GM21447 (cell line): ENCODE measurements around the gene KLK12.
"Not testable (repeated sequence)": the region's sequence is repeated elsewhere in the genome, so short reads cannot be mapped to it uniquely, and the experiment has no call there.

Experiments
- ATAC-seq: cut with Tn5 transposase; IDR thresholded peaks from one replicate; pipeline ENCODE4 v1.9.1; 2021; ENCODE audit not compliant: unreplicated experiment

Gene KLK12

DNA sequence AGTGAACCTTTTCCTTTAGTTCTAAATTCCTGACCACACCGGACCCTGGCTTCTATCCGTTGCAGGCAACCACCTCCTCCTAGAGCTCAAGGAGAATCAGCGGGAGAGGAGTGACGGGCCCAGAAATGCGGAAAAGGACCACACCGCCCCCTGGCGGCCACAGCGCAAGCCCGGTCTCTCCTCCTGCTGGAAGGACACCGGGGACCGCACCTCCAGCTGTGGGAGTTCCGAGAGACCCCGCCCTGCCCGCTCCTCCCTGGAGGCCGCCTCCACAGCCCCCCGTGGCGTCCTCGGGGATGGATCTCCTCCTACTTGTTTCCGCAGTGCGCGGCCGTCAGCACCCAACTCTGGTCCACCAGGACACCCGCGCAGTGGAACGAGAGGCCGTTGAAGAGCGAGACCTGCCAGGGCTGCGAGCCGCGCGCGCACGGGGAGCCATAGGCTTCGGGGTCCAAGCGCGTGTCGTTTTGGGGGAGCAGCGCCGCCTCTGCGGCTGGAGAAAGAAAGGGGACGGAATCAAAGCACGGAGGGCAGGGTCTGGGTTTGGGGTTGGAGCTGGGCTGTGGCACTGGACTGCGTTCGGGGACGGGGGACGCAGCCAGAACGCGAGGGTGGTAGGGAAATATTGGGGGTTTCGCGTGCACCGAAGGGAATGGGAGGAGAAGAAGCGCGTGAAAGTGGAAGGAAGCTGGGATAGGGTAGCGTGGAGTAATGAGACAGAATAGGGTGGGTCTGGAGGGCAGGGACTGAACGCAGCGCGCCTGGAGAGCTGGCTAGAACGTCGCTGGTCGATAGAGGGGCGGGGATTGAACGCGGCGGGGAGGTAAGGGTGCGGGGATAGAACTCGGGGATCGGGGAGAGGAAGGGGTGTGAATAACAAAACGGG, 17.8 kb downstream of the KLK12 start:
- no peak for ATAC-seq

DNA sequence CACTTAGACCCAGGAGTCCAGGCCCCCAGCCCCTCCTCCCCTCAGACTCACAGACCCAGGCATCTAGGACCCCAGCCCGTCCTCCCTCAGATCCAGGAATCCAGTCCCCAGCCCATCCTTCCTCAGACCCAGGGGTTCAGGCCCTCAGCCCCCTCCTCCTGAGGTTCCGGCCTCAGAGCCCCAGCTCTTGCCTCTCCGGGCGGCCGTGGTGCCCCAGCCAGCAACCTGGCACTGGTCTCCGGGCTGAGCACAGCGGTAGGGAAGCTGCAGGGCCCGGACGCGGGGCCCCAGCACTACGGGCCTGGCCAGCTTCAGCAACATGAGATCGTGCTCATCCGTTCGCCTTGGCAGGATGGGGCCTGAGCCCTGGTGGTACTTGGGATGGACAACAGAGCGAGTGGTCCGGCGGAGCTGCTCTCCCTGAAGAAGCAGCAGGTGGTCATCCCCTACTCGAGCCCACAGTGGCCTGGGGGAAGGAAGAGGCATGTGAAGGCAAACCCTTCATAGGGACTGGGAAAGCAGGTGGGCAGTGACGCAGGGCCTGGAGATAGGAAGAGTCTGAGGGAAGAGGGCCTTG, 19.0 kb downstream of the KLK12 start:
- no peak for ATAC-seq

DNA sequence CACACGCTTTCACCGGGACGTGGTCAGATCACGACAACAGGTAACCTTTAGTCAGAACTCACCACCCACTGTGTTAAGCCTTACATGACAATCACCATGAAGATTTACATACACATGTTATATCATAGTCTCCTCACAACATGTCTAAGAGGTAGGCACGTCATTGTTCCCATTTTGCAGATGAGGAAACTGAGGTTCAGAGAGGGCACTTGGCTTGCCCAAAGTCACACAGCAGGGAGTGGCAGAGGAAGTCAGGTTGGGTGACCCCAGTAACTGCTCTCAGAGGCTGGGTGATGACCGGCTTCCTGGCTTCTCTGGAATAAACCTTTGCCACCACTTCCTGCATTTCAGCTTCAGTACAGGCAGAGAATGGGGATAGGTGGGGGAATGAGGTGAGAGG, 20.6 kb downstream of the KLK12 start:
- no peak for ATAC-seq

DNA sequence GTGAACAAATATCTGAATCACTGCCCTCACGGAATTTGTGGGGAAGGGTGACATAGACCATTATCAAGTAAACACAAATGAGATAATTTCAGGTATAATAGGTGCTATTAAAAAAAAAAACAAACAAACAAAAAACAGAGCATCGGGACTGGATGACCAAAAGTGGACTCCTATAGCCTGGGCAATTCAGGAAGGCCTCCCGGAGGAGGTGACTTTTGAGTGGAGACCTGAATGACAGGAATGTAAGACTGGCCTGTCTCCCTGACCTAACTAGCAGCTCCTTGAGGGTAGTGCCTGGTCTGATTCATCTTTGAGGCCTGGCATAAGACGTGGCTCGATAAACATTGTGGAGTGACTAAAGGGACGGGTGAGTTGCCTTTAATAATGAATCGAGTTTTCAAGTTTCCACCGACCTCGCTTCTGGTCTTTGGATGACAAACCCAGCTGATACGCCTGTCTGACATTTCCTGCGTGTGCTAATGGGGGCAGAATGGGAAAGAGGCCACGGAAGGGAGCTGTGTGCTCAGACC, 22.1 kb downstream of the KLK12 start:
- no peak for ATAC-seq

DNA sequence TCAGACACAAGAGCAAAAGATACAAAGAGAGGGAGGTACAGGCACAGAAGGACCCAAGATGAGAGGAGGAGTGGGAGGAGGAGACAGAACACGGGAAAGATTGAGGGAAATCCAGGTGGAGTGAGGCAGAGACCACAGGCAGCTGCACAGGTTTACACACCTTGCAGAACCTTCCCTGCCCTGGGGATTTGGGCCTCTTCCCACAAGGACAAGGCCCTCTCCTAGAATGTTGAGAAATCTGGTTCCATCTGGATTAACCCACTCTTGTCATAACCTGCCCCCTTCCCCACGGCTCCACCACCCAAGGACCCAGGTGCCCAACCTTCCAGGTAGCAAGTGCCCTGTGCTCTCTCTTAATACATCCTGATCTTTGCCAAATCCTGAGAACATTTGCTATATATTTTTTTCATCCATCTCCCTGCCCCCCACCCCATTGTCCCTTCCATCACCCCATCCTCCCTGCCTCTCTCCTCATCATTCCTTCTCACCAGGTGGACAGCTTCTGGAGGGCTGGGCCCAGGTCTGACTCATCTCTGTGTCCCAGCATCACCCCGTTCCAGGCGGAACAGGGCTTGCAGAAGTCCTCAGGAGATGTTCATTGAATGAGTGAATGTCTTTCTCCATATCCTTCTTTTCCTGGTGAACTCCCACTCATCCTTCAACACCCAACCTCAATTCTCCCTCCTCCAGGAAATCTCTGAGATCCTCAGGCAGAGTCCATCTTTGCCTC, 24.6 kb downstream of the KLK12 start:
- no peak for ATAC-seq

DNA sequence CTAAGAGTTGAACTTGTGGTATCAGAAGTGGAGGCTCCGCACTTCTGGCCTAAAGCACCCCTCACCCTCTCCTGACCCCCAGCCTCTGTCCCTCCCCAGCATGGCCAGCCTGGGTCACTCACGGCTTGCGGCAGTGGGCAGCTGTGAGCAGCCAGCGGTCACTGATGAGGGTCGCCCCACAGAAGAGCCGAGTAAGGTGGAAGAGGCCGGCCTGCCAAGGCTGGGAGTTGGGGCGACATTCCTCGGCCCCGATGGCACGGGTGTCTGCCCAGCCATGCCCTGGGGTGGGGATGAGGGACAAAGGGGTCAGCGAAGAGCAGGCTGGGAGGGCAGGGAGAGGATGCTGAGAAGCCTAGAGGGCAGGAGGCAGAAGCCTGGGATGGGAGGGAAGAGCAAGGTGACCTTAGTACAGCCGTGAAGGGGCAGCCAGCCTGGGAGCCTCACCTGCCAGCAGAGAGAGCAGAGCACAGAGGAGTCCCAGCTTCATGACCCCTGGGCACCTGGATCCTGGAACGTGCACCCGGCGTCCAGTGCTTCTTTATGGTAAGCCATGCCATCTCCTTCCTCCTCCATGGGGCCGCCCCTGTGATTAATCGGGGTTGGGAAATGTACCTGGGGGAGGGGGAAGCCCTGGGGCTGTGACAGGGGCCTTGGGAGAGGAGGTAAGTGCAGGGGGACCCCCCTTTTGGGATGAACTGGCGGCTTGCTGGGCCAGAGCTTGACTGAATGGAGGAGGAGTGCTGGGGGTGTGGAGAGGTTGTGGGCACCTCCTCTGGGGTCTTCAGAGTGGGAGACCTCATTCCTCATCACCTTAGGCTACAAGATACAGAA, 25.5 kb downstream of the KLK12 start:
- ATAC-seq = no peak

DNA sequence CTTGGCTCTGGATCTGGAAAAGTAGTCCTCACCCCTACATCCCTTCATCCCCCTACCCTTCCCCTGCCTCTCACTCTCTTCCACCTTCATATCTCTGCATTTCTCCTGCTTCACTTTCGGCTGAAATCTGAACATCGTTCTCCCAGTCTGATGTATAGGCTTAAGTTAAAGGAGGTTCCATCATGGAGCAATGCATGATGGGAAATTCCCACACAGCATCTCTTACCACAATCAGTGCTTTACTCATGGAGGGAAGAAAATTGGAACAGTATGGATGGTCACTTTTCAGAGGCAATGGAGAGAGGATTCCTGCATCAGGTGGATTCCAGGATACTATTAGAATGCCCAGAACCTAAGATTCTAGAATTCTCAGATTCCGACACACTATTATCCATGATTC, 27.3 kb downstream of the KLK12 start:
- no peak for ATAC-seq

DNA sequence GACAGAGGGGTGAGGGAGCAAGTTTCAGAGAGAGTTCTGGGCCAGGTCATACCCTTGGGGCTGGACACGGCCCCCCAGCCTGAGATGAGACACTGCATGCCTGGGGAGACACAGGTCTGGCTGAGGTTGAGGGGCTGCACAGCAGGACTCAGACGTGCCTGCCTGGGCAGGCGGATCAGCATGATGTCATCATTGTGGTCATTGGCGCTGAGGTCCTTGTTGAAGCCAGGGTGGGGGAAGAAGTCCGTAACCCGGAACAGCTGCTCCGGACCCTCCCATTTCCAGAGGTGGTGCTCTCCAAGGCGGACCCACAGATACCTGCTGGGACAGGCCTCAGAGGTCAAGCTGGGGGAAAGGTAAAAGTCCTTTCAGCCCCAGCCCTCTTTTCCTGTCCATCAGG, 28.4 kb downstream of the KLK12 start:
- ATAC-seq = no peak

DNA sequence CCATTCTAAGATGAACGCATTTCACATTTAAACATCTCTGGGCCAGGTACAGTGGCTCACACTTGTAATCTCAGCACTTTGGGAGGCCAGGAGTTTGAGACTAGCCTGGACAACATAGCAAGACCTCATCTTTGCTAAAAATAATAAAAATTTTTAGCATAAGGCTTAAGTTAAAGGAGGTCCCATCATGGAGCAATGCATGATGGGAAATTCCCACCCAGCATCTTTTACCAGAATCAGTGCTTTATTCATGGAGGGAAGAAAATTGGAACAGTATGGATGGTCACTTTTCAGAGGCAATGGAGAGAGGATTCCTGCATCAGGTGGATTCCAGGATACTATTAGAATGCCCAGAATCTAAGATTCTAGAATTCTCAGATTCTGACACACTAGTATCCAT, 29.6 kb downstream of the KLK12 start:
- no peak for ATAC-seq

DNA sequence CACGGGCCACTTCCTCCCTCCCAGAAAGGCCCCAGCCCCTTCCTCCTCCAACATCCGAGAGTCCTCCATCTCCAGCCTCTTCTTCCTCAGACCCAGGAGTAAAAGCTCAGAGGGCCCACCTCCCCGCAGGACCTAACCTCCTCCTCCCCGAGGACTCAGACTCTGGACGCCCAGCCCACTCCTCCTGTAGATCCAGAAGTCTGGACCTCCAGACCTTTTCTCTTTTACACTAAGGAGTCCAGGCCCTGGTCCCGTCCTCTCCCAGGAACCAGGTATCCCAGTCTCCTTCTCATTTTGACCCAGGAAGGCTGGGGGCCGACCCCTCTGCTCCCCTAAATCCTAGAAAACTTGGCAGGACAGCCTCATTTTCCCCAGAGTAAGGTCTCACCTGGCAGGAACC, 31.5 kb downstream of the KLK12 start:
- no peak for ATAC-seq

DNA sequence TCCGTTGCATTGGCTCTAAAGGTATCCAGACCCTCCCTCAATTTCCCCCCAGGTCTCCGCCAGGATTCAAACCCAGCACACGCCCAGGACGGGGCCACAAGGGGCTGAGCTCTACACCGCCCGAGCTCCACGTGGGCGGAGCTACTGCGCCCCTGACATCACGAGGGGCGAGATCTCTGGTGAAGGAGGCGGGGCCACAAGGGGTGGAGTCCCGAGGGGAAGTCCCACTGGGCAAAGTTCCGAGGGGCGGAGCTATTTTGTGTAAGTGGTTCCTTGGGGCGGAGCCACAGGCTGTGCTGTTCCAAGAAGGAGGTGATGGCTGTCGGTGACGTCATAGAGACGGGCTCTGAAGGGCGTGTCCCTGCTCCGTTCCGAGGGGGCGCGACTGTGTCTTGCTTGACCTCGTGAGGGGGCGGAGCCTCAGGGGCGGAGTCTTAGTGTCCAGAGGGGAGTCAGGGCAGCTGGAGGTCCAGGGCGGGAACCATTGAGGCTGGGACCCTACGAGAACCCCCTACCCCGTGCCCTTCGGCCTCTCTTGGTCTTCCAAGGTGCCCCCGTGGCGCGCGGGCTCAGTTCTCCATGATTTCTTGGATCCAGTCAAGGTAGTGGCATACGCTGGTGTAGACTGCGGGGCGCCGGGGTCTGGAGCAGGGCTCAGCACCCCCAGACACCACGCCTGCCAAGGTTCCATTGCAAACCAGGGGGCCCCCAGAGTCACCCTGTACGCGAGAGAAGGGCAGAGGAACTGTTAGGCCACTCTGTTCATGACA, 32.1 kb downstream of the KLK12 start:
- ATAC-seq = no peak

DNA sequence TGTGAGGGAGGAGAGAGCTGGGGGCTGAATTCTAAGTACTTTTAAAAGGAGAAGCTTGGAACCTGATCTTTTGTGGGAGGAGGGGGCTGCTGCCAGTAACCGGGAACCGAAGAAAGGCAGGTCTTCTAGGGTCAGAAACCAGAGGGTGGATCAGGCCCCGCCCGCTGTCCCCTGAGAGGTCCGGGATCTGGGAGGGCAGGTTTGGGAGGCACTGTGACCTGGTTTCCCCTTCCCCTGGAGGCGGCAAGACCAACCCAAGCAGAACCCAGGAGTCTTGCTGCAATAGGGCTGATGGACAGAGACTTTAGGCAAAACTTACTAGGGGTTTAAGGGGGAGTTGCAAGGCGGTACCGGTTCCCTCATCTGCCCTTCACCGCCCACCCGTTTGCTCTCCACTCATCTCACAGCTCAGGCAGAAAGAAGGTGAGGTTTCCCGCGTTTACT, 32.7 kb downstream of the KLK12 start:
- no peak for ATAC-seq

DNA sequence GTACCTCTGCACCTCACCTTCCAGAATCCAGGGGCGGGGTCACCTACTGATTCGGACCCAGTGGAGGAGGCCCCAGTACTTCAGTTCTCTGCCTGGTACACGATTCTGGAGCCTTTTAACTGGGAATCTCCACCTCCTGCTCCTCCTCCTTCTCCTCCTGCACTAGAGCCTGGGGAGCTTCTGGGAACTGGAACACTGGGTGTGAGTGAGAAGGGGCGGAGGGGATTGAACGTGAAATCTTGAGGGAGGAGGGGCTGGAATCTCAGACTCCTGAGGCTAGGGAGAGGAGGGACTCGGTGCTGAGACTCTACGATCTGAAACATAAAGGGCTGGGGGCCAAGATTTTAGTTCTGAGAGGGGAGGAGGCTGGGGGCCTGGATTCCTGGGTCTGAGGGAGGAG, 33.3 kb downstream of the KLK12 start, which contains the start of gene KLK8:
Gene KLK8 (minus strand): TSS at position 90 of the 400 bp plus-strand sequence. CDS start 437 bp downstream, outside the sequence.
- no peak for ATAC-seq

DNA sequence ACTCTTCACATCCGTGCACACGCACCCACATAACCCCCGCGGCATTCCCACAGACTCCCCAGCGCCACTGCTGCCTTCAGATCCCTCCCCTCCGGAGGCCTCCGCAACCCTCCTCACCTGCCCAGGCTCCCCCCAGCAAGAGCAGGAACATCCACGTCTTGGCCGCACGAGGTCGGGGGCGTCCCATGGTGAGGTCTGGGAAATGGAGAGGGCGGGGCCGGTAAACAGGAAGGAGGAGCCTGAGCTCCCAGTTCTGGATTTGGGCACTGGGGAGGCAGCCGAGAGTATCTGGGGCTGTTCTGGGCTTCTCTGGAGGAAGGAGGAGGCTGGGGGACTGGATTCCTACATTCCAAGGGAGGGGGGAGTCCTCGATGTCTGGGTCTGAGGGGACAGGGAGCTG, 33.8 kb downstream of the KLK12 start:
- ATAC-seq = no peak

DNA sequence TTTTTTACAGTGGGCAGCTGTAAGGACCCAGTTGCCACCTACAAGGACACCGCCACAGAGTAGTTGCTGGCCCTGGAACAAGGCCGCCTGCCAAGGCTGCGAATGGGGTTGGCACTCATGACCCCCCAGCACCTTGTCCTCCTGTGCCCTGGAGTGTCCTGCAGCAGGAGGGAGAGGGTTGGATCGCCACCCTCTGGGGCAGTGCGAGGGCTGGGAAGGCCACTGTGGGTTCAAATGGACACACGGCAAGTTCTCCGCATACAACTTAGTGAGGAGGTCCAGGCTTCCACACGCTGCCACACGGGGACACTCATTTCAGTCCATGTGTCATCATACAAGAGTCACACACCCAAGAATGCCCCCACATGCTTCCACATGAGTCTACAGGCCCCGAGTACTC, 34.4 kb downstream of the KLK12 start:
- no peak for ATAC-seq

DNA sequence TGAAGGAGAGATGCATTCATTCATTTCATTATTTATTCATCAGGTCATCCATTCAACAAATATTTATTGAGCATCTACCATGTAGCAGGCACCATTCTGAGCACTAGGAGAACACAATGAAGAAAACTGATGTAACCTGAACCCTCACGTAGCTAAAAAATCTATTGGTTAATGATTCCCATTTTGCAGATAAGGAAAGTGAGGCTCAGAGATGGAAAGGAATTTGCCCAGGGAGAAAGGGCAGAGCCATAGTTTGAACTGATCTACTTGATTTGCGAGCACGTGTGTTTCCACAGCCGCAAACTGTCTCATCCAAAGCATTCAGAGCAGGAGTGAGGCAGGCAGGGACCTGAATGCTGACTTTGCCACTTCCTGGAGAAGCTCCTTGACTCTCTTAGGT, 36.1 kb downstream of the KLK12 start:
- ATAC-seq = no peak

DNA sequence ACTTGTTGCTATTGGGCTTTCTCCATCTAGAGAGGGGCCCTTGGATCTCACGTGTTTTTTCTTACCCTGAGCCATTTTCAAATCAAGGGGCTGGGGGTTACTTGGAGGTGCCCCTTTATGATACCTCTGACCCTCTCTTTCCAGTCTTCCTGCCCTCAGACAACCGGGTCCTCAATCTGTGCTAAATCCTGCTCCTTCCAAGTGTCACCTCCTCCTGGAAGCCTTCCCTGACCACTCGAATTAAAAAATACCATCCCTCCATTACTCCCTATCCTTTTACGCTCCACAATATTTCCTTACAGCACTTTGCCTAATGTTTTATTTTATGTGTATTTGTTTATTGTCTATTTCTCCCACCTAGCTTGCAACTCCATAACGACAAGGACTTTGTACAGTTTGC, 36.7 kb downstream of the KLK12 start:
- ATAC-seq = no peak

DNA sequence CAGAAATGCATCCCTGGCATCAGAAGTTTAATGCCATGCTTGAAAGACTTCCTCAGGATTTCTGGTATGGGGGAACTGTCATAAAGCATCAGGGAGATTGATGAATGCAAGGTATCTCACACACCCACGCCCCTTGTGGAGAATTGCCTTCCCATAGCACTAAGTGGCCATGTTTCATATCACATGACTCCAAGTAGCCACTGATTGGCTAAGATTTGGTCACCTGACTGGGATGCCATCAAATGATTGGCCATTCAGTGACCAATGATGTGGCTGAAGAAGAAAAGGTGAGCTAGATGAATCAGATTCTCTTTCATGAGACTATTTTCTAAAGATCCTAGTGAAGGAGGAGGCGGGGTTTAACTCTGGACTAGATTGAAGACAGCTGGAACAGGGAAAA, 40.7 kb downstream of the KLK12 start:
- no peak for ATAC-seq

DNA sequence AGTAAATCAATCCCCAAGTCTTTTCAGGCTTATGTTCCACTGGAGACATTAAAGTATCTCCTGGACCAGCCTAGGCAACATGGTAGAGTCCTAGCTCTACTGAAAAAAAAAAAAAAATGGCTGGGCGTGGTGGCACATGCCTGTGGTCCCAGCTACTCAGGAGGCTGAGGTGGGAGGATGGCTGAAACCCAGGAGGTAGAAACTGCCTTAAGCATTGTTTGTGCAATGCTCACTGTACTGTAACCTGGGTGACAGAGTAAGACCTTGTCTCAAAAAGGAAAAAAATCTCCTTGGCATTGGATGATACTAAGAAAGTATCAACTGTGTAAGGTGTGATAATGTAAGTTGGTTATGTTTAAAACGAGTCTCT, 42.2 kb downstream of the KLK12 start:
- ATAC-seq = no peak

DNA sequence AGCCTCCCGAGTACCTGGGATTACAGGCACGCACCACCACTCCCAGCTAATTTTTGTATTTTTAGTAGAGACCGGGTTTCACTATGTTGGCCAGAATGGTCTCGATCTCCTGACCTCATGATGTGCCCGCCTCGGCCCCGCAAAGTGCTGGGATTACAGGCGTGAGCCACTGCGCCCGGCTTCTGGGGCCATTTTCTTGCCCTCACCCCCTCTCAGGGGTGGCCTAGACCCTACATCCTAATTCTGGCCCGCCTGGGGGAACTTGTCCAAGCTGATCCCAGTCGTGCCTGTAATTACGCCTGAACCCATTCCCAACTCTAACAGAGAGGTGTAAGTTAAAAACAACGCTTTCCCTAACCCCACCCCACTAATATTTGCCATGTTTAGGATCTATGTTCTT, 50.4 kb downstream of the KLK12 start:
- not testable (repeated sequence) for ATAC-seq
